GM21526 (cell line): ENCODE measurements around the gene RTKN2.

Experiments used
- ATAC-seq: cut with Tn5 transposase; IDR thresholded peaks from one replicate; pipeline ENCODE4 v1.9.1; 2021; ENCODE audit warnings: moderate library complexity; ENCODE audit not compliant: unreplicated experiment, low FRiP score

The RTKN2 gene

GRCh38 chr10:62230344-62231121, 38.1 kb downstream of the RTKN2 start:
- no peak for ATAC-seq

- no peak for ATAC-seq
Observed at GRCh38 chr10:62225362-62225761, 43.3 kb downstream of the RTKN2 start.

GRCh38 chr10:62224606-62225005, 44.0 kb downstream of the RTKN2 start:
- no peak for ATAC-seq

DNA sequence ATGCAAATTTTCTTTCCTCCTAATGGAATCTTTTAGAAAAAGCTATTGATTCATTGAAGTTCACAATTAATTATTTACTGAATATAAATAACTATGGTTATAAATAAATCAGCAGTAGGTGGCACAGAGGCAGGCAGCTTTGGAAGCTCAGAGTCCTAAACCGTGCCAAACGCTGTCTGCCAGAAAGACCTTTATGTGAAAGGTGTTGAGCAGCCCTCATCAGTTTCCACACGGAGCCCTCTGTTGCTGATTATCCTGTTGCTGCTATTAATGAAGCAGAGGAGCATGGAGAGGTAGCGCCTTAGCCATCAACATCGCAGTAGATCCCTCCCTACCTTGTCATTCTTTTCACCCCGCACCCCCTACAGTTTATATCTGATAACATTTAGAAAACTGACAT, 51.0 kb downstream of the RTKN2 start:
- no peak for ATAC-seq

- no peak for ATAC-seq
Observed at GRCh38 chr10:62214364-62214874, 54.2 kb downstream of the RTKN2 start.

- ATAC-seq = no peak
Observed at GRCh38 chr10:62205750-62206399, 62.8 kb downstream of the RTKN2 start.

GRCh38 chr10:62199584-62199983, 69.1 kb downstream of the RTKN2 start:
- no peak for ATAC-seq

DNA sequence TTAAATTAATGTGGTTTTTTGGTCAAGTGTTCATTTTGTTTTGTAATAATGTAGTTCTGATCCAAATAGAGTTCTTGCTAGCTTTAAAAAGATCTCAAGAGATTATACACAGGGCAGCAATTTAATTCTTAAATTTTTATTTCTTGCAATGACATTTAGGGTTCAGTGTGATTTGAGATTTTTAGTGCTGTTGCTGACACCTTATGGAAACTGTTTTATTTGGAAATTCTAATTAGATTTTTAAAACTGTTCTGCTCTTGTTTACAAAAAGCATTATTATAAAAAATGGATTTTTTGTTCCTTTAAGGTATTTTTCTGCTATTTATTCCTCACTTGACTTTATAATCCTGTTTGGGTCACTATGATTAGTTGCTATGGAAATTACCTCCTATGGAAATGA, 72.1 kb downstream of the RTKN2 start:
- no peak for ATAC-seq

DNA sequence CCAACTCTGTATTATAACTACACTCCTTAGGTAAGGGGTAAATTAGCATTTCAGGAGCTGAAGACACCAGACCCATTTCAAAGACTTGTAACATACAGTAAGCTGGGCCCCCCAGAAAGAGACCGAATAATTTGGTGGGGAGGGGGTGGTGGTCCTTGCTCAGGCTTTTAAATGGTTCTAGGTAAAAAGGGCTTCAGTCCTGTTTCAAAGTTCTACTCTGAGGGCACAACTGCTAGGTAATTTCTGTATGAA, 73.0 kb downstream of the RTKN2 start:
- ATAC-seq = no peak

- no peak for ATAC-seq
Observed at GRCh38 chr10:62194924-62195674, 73.5 kb downstream of the RTKN2 start.

- ATAC-seq = no peak
Observed at GRCh38 chr10:62193479-62193878, 75.2 kb downstream of the RTKN2 start.

- ATAC-seq = no peak
Observed at GRCh38 chr10:62189131-62189530, 79.5 kb downstream of the RTKN2 start.

DNA sequence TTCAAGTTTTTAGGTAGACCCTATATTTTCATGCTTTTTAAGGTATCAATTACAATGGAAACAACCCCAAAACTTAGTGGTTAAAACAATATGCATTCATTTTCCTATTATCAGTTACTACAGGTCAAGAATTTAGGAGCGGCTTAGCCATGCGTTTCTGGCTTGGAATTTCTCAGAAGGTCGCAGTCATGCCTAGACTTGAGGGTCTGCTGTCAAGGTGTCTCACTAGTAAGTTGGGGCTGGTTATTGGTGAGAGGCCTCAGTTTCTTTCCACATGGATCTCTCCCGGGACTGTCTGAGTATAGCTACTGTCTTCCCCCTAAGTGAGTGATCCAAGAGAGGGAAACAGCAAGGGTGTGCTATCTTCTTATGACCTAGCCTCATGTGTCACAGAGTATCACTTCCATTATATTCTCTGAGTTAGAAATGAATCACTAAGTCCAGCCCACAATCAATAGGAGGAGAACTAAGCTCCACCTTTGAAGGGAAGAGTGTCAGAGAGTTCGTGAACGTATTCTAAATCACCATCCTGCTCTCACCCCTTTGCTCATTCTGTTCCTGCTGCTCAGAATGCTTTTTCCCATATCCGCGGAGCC, 80.5 kb downstream of the RTKN2 start:
- ATAC-seq = no peak

- no peak for ATAC-seq
Observed at GRCh38 chr10:62186999-62187675, 81.5 kb downstream of the RTKN2 start.

GRCh38 chr10:62185919-62186692, 82.5 kb downstream of the RTKN2 start:
- no peak for ATAC-seq

GRCh38 chr10:62183857-62184795, 84.5 kb downstream of the RTKN2 start:
- no peak for ATAC-seq

GRCh38 chr10:62183442-62183841, 85.2 kb downstream of the RTKN2 start:
- peak; percentile 58 for ATAC-seq

DNA sequence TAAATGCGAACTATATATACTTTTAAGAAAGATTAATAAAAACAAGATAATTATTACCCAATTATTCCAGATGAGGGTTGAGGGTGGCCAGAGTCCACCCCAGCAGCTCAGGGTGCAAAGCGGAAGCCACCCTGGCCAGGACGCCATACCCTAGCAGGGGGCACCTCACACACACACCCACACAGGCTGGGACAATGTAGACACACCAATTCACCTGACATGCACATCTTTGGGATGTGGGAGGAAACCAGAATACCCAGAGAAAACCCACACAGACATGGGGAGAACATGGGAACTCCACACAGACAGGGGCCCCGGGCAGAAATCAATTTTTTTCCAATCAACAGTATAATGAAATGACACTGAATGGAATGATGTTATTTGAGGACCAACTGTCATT, 86.0 kb downstream of the RTKN2 start:
- no peak for ATAC-seq

DNA sequence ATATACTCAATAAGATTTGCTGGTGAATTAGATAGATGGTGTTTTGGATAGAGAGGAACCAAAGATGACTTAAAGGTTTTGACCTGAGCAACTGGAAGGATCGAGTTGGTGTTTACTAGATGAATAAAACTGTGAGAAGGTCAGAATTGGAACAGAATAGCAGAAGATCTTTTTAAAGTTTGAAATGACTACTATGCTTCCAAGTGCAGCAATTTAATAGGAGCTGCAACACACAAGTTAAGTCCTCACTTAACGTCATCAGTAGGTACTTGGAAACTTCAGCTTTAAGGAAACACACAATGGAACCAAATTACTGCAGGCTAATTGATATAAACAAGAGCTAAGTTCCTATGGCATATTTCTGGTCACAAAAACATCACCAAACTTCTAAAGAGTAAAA, 86.5 kb downstream of the RTKN2 start:
- ATAC-seq = no peak
